OCI-LY1 (cell line): Measurements from ENCODE around the gene UBL3.

Experiments used
- CTCF ChIP-seq: fragments of 200-600 bp; sonication (generic), shearing (Covaris generic); IDR thresholded peaks from 2 replicates; pipeline ENCODE4 v1.5.1; 2017; ENCODE audit warnings: mild to moderate bottlenecking, antibody characterized with exemption, low read length, moderate library complexity, mixed read lengths
- EZH2 ChIP-seq: fragments of 200-600 bp; sonication (generic), shearing (Covaris generic); IDR thresholded peaks from 2 replicates; pipeline ENCODE4 v1.8.0; 2017; ENCODE audit warnings: borderline replicate concordance, mixed run types, mild to moderate bottlenecking, antibody characterized with exemption, low read length, moderate library complexity, mixed read lengths

- TF ChIP-seq EZH2 = no peak
- no peak for TF ChIP-seq CTCF
Measured at GRCh38 chr13:29733147-29733611, 117.2 kb downstream of the UBL3 start.
